NOMO-1 (cell line): Measurements from ENCODE around the gene OLIG2.

Source experiments
- DNase-seq, 2 experiments: peaks; one replicate each; lab custom pipeline; 2025; ENCODE audit not compliant: unreplicated experiment in 2 of 2; lab: John Stamatoyannopoulos, UW

The OLIG2 gene

DNA sequence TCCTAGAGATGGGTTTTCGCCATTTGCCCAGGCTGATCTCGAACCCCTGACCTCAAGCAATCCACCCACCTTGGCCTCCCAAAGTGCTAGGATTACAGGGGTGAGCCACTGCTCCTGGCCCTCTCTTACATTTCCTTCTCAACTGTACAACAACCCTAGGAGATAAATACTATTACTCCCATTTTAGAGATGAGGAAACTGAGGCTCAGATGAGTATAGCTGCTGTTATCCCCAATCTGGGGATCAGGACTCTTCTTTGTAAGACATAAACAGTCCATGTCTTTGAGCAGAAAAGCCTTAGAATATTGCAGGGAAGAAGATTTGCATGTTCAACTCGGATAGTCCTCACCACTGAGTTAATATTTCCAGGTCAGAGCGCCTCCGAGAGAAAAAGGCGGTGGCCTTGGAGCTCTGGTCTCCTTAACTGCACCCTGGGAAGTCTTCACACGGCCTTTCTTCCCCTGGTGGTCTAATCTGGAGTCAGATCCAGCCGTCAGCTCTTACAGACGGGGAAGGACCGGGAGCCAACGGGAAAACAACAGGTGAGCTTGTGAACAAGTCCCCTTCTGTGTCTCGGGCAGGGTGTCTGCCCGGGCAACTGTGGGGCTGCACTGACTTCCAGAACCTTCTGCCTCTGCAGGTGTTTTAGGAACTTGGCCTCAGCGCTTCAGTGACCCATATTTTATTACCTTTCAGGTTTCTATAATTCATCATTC lies 38.3 kb downstream of the OLIG2 start:
- no peak for DNase-seq

DNA sequence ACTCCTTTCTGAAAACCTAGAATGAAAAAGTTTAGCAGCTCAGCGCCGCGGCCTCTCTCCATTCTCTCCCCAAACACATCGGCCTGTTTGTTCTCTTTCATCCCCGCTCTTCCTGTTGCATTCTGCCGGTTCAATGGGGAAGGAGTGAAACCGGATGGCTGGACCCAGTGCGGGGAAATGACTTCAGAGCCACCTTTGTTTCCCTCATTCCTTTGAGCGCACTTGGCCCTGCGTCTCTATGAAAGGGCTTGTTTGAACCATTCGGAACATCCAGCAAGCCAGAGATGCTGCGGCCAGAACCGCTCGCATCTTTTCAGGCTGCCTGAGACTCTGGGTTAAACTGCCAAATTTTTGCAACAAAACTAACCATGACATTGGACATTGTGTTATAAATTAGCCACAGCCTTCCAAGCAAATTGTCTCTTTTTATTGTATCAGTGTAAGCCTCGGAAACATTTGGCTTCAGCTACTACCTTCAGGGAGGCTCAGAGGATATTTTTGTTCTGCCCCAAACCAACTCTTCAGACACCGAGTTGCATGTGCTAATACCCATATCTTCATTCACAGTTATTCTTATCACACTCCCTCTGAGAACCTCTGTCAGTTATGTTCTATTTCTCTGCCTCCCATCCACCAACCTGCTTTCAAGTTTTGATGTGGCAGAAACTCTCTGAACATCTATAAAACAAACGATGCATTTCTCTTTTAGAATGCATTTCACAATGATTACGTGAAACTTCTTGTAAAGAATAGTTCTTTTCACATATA lies 39.1 kb downstream of the OLIG2 start:
- DNase-seq: no peak

DNA sequence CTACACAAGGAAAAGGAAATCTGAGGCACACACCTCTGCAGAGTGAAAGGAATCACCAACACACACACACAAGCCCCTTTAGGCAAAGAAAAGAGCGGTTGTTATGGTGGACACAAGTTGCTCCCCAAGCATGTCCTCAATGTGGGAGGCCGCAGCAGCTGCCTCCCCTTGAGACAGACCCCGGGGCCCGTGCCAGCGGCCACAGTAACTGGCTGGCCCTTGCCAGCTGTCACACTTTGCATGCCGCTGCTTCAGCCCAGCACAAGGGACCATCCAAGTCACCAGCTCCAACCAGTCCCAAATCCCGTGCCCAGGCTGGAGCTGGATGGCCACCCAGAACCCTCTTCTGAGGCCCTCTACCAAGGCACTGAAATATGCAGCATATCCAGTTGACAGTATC lies 41.3 kb downstream of the OLIG2 start:
- no peak for DNase-seq

DNA sequence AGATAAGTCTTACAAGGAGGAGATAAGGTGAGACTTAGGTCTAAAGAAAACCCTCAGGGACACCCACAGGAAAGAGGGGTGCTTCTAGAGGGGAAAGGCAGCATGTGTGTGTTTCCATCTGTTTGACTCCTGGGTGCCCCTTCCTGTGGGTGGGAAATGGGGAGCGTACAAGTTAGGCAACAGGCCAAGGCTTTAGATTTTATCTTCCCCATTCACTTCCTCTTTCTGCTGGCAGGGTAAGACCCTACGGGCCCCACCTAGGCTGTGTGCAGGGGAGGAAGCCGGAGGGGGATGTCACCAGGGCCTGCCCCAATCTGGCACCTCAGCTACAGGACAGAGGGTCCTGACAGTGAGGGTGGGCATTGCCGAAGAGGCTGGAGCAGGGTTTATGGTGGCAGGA lies 41.7 kb downstream of the OLIG2 start:
- peak; percentile 83 to 85 for DNase-seq

DNA sequence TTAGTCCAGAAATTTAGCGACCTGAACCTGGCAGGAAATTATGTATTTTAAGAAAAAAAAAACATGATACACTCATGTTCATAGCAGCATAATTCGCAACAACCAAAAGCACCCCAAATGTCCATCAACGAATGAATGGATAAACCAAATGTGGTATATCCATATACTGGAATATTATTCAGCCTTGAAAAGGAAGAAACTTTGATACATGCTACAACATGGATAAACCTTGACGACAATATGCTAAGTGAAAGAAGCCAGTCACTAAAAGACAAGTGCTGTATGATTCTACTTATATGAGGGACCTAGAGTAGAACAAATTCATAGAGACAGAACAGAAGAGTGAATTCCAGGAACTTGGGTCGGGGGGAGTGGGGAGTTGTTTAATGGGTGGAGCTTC lies 43.5 kb downstream of the OLIG2 start:
- DNase-seq: no peak

DNA sequence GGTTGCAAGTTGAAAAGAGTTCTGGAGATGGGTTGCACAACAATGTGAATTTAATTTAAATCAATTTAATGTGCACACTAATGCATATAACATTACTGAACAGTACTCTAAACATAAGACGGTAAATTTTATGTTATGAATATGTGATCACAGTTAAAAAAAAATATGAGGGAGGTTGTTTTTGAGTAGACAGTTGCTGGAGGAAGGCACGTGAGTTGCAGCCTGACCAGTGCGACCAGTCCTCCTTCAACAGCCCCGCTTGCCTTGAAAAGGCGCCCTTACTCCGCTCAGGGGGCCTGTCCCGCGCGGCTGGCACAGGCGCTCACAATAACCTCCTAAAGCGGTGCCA lies 43.9 kb downstream of the OLIG2 start:
- no peak for DNase-seq

DNA sequence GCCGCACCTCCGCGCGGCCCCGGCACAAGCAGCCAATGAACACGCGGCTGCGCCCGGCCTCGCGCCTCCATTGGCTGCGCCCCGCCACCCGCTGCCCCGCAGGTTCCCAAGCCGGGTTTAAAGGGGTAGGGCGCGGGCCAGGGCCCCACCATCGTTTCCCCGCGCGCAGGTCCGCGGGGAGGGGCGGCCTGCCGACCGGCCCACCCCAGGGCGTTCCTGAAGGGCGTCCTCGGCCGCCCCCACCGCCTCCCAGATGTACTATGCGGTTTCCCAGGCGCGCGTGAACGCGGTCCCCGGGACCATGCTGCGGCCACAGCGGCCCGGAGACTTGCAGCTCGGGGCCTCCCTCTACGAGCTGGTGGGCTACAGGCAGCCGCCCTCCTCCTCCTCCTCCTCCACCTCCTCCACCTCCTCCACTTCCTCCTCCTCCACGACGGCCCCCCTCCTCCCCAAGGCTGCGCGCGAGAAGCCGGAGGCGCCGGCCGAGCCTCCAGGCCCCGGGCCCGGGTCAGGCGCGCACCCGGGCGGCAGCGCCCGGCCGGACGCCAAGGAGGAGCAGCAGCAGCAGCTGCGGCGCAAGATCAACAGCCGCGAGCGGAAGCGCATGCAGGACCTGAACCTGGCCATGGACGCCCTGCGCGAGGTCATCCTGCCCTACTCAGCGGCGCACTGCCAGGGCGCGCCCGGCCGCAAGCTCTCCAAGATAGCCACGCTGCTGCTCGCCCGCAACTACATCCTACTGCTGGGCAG lies 44.4 kb downstream of the OLIG2 start, which contains the start of gene OLIG1:
OLIG1 (plus strand) TSS at position 148 of the 750 bp plus-strand sequence; CDS start at position 254, 106 bp downstream.
- peak; percentile 84 to 94 for DNase-seq

DNA sequence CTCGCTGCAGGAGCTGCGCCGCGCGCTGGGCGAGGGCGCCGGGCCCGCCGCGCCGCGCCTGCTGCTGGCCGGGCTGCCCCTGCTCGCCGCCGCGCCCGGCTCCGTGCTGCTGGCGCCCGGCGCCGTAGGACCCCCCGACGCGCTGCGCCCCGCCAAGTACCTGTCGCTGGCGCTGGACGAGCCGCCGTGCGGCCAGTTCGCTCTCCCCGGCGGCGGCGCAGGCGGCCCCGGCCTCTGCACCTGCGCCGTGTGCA lies 44.9 kb downstream of the OLIG2 start:
- DNase-seq: no peak

DNA sequence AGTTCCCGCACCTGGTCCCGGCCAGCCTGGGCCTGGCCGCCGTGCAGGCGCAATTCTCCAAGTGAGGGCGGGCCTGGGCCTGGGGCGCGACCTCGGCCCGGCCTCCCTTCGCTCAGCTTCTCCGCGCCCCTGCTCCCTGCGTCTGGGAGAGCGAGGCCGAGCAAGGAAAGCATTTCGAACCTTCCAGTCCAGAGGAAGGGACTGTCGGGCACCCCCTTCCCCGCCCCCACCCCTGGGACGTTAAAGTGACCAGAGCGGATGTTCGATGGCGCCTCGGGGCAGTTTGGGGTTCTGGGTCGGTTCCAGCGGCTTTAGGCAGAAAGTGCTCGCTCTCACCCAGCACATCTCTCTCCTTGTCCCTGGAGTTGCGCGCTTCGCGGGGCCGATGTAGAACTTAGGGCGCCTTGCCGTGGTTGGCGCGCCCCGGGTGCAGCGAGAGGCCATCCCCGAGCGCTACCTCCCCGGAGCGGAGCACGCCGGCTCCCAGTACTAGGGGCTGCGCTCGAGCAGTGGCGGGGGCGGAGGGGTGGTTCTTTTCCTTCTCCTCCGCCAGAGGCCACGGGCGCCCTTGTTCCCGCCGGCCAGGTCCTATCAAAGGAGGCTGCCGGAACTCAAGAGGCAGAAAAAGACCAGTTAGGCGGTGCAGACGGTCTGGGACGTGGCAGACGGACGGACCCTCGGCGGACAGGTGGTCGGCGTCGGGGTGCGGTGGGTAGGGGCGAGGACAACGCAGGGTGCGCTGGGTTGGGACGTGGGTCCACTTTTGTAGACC lies 45.4 kb downstream of the OLIG2 start:
- DNase-seq: peak; percentile 20 to 57

DNA sequence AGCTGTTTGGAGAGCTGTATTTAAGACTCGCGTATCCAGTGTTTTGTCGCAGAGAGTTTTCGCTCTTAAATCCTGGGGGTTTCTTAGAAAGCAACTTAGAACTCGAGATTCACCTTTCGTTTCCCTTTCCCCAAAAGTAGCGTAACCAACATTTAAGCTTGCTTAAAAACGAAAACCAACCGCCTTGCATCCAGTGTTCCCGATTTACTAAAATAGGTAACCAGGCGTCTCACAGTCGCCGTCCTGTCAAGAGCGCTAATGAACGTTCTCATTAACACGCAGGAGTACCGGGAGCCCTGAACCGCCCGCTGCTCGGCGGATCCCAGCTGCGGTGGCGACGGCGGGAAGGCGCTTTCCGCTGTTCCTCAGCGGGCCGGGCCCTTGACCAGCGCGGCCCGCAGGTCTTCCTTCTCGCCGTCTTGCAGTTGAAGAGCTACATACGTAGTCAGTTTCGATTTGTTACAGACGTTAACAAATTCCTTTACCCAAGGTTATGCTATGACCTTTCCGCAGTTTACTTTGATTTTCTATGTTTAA lies 46.1 kb downstream of the OLIG2 start:
- DNase-seq: no peak

DNA sequence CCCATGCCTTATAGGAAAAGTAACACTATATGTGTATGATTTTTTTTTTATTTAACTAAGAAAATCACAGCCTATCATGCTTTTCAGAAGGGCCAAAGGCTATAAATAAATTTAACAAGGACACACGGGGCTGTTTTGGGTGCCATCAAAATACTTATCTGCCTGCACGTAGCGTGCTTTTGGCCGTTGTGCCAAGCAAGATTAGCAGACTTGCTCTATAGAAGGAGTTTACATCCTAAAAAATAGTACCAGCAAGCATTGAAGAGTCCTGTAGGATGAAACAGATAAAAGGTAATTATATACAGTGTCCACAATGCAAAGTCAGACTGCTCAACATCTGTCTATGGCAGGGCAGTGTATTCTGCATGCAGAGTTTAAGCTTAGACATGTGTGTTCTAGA lies 47.9 kb downstream of the OLIG2 start:
- no peak for DNase-seq

DNA sequence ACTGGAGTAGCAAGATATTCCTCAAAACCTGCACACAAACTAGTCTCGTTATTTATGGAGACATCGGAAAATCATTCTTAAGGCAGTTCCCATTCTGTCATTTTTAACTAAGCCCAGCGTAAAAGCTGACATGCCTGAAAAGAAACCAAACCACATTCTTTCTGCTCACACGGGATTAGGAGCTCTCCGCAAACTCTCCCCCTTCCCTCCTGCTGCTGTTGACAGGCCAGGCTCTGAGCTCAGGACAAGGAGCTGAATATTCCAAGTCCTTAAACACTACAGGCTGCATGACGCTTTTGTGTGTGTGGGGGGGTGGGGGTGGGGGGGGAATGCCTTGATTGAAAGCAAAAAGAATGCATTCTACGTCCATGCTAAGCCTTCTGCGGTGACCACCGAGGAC lies 49.4 kb downstream of the OLIG2 start:
- no peak for DNase-seq

DNA sequence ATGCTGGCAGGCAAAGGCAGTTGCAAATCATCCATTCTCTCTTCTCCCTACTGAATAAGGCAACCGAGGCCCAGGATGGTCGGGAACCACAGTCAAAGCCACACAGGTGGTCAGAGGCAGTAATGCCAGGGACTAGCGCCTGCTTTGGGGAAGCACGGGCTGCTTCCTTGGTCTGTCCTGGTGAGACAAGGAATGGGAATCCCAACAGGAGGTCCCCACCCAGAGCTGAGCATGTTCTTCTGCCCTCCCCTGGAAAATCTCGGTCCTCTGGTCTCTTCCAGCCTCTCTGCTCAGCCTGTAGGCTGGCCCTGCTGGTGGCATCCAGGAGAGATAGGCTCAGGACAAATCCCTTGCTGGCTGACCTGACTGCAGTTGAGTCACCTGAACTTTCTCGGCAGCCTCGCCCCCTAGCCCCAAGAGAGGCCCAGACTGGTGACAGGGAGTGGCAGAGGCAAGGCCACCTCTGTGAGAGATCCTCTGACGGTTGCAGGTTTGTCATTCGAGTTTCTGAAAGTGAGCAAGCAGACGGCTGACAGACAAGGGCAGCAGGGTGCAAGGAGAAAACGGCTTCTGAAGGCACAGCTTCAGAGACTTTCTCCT lies 50.0 kb downstream of the OLIG2 start:
- DNase-seq: no peak

DNA sequence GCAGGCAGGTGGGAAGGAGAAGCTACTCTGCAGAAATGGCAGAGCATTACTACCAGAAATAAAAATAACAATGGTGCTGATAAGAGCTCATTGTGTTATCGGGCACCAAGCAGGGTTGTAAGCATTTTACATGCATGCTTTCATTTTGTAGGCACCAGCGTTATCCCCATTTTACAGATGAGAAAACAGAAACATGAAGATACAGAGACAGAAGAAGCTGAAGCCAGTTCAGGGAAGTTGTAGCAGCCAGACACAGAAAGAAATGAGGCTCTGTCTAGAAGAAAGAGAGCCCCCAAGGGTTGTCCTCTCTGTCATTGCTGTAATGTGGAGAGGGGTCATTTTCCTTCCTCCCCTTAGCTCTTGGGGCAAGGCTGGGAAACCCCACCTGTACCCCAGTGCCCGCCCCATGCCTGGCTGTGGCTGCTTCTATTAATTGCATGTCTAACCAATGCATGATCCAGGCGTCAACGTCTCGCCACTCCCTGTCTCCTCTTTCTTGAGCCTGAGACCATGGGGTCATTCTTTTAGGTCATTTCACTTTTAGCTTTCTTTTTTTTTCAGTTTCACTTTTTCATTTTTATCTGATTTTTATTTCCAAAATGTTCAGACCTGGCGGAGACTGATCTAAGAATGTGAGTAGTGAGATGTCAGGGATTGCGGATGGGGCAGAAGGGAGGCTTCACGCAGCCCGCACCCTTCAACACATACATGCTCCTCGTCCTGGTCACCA lies 51.0 kb downstream of the OLIG2 start:
- DNase-seq: no peak
